NCI-H2029 treated with DMSO at 0.1 percent for 48 hours (cell line): ENCODE measurements around the gene RFC5.
"Not testable (repeated sequence)": the region's sequence is repeated elsewhere in the genome, so short reads cannot be mapped to it uniquely, and the experiment has no call there.

Source experiments
- DNase-seq: peaks from one replicate; lab custom pipeline; 2025; lab: John Stamatoyannopoulos, UW

The RFC5 gene

GRCh38 chr12:118052324-118053070, 36.0 kb downstream of the RFC5 start:
- no peak for DNase-seq

- DNase-seq, result no peak
These were observed 36.8 kb downstream of the RFC5 start for GRCh38 chr12:118053071-118053985.

GRCh38 chr12:118055144-118055557, 38.6 kb downstream of the RFC5 start:
- DNase-seq, result peak; percentile 27

- peak; percentile 86 for DNase-seq
These were observed 39.6 kb downstream of the RFC5 start for GRCh38 chr12:118055865-118056773.

GRCh38 chr12:118058227-118058626, 41.7 kb downstream of the RFC5 start:
- DNase-seq, result no peak

- no peak for DNase-seq
These were observed 42.4 kb downstream of the RFC5 start for GRCh38 chr12:118058881-118059280.

GRCh38 chr12:118059341-118060191, 43.1 kb downstream of the RFC5 start:
- peak; percentile 30 for DNase-seq

- no peak for DNase-seq
These were observed 44.0 kb downstream of the RFC5 start for GRCh38 chr12:118060301-118061010.

GRCh38 chr12:118061011-118061872, 44.7 kb downstream of the RFC5 start, which contains the start of gene WSB2:
WSB2 (minus strand) TSS chr12:118061179; CDS start chr12:118061048, 131 bp downstream.
- no peak for DNase-seq

- DNase-seq, result no peak
These were observed 45.7 kb downstream of the RFC5 start for GRCh38 chr12:118061873-118062843.

GRCh38 chr12:118063576-118064391, 47.3 kb downstream of the RFC5 start:
- DNase-seq, result no peak

- DNase-seq, result no peak
These were observed 48.1 kb downstream of the RFC5 start for GRCh38 chr12:118064608-118065007.

- DNase-seq, result no peak
These were observed 48.9 kb downstream of the RFC5 start for GRCh38 chr12:118065380-118065779.

- no peak for DNase-seq
These were observed 51.9 kb downstream of the RFC5 start for GRCh38 chr12:118068445-118068844.

GRCh38 chr12:118070650-118071049, 54.1 kb downstream of the RFC5 start:
- no peak for DNase-seq

GRCh38 chr12:118073768-118074167, 57.3 kb downstream of the RFC5 start:
- no peak for DNase-seq

- DNase-seq, result not testable (repeated sequence)
These were observed 65.0 kb downstream of the RFC5 start for GRCh38 chr12:118081521-118081920.
